ENCODE measurements around the gene C1QTNF4. TPM values are rescaled to one million over a fixed set of nuclear protein-coding genes. Genes with fewer than 3 reads are reported as not detected.
A peak's percentile ranks its signal among the peaks of the same experiment; 100 is the strongest.

Gene C1QTNF4
- total and polyA plus RNA-seq, 2 of the 13 experiments (the other 11 are each of a cell fraction or from before 2014, with no cell fraction given), result not detected

DNA sequence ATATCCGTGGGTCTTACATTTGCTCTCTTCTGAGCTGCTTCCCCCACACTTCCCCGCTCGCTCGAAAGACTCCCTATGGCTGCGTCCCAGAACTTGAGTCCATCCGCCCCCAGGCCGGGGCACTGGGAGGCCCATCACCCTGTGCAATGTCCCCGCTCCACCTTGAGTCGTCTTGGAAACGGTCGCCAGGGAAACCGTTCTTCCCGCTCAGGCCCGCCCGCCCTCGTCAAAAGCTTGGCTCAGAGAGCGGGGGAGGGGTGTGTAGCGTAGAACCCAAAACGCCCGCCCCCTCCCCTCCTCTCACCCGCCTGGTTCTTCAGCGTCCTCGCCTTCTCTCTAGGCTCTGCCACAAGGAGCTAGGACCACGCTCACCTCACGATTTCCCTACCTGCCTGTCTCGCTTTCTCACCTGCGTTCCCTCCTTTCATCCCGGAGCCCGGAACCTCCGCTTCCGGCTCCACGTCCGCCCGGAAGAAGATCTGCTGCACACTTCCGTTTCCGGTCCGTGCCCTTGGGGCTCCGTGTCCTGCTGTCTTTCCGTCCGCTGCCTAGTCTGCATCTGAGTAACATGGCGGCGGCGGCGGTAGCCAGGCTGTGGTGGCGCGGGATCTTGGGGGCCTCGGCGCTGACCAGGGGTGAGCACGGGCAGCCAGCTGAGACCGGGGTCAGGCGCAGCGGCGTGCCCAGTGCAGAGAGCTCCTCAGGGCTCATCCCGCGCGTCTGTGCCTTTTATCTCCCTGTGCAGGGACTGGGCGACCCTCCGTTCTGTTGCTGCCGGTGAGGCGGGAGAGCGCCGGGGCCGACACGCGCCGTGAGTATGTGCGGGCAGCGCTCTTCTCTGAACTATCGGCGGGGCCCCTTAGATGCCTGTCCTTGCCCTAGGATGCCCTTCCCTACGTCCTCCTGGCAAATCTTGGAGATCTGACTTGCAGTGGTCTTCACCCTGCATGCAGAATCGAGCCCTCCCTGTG lies 15.4 kb downstream of the C1QTNF4 start, which contains the start of the genes KBTBD4 and NDUFS3 (continued):
- TF ChIP-seq BCLAF1 (IDR thresholded peaks at IDR 0.05), result no peak
- TF ChIP-seq ZNF549 (CRISPR knock-in tag; IDR thresholded peaks at IDR 0.05), result no peak
- TF ChIP-seq ZNF552 (CRISPR knock-in tag; IDR thresholded peaks at IDR 0.05; ENCODE audit: borderline replicate concordance), result peak; percentile 78; the same call in 1 of the 2 replicates
- TF ChIP-seq ZNF724P (CRISPR knock-in tag; IDR thresholded peaks at IDR 0.05; ENCODE audit: borderline replicate concordance), result no peak; the same call in 1 of the 2 replicates
- TF ChIP-seq ZNF382 (CRISPR knock-in tag; IDR thresholded peaks at IDR 0.05; ENCODE audit: borderline replicate concordance), result no peak
- no peak for TF ChIP-seq ZNF678 (CRISPR knock-in tag; IDR thresholded peaks at IDR 0.05)
- TF ChIP-seq ZNF10 (CRISPR knock-in tag; IDR thresholded peaks at IDR 0.05; ENCODE audit: borderline replicate concordance, low read depth), result no peak
- no peak for TF ChIP-seq SETDB1 (CRISPR knock-in tag; IDR thresholded peaks at IDR 0.05; ENCODE audit: borderline replicate concordance)
- no peak for TF ChIP-seq HOXD1 (CRISPR knock-in tag; IDR thresholded peaks at IDR 0.05)
- TF ChIP-seq, protein P1, sequence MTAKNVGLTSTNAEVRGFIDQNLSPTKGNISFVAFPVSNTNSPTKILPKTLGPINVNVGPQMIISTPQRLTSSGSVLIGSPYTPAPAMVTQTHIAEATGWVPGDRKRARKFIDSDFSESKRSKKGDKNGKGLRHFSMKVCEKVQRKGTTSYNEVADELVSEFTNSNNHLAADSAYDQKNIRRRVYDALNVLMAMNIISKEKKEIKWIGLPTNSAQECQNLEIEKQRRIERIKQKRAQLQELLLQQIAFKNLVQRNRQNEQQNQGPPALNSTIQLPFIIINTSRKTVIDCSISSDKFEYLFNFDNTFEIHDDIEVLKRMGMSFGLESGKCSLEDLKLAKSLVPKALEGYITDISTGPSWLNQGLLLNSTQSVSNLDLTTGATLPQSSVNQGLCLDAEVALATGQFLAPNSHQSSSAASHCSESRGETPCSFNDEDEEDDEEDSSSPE (CRISPR knock-in tag; IDR thresholded peaks at IDR 0.05), result peak; percentile 89
- peak; percentile 93 for TF ChIP-seq ELF1 (CRISPR knock-in tag; IDR thresholded peaks at IDR 0.05)
- peak; percentile 96 for TF ChIP-seq NR2C2 (CRISPR knock-in tag; IDR thresholded peaks at IDR 0.05; ENCODE audit: borderline replicate concordance)
- TF ChIP-seq HMGXB3 (CRISPR knock-in tag; IDR thresholded peaks at IDR 0.05; ENCODE audit: borderline replicate concordance), result peak; percentile 61
- TF ChIP-seq MTA3 (CRISPR knock-in tag; IDR thresholded peaks at IDR 0.05), result no peak
- TF ChIP-seq ZZZ3 (CRISPR knock-in tag; IDR thresholded peaks at IDR 0.05; ENCODE audit: borderline replicate concordance), result peak; percentile 93; the same call in 1 of the 2 replicates
- TF ChIP-seq TMF1 (CRISPR knock-in tag; IDR thresholded peaks at IDR 0.05; ENCODE audit: low read depth), result peak; percentile 96
- TF ChIP-seq FOXC1 (CRISPR knock-in tag; IDR thresholded peaks at IDR 0.05; ENCODE audit: borderline replicate concordance), result peak; percentile 86
- peak; percentile 51; the same call in 1 of the 2 replicates for TF ChIP-seq RAD21 (CRISPR knock-in tag; IDR thresholded peaks at IDR 0.05)
- TF ChIP-seq ZNF558 (CRISPR knock-in tag; IDR thresholded peaks at IDR 0.05; ENCODE audit: borderline replicate concordance), result no peak; the same call in 1 of the 2 replicates
- TF ChIP-seq KLF6 (CRISPR knock-in tag; IDR thresholded peaks at IDR 0.05), result peak; percentile 78
- TF ChIP-seq PHF21A (CRISPR knock-in tag; IDR thresholded peaks at IDR 0.05), result peak; percentile 77
